H1 (cell line): Measurements from ENCODE around the gene MITF. TPM values are rescaled to one million over a fixed set of nuclear protein-coding genes. Genes with fewer than 3 reads are reported as not detected.

Experiments
- TAF7 ChIP-seq: optimal IDR thresholded peaks from 2 replicates; pipeline ENCODE3; 2011; ENCODE audit warnings: low read depth, mild to moderate bottlenecking, inconsistent platforms, low read length, moderate library complexity, borderline replicate concordance
- TBP ChIP-seq: IDR thresholded peaks from 2 replicates; pipeline ENCODE4 v1.6.1; 2011; ENCODE audit warnings: low read depth, low read length, improper control_type of control experiment
- polyA plus RNA-seq, 7 experiments: library from polyadenylated mRNA; depleted of rRNA in 3 of 7; stranded (reverse) in 5 of 7; unstranded in 2 of 7; fragments of >200 nt in 5 of 7; fragments of 200-250 nt in 2 of 7; gene quantifications; 1 replicate in 5 of 7; 2 replicates in 1 of 7; 4 replicates in 1 of 7; pipeline versions ENCODE4 v1.2.1 to v1.2.3, GENCODE V29; 2011 to 2013; ENCODE audit warnings: missing spikeins in 2 of 7, mixed read lengths in 2 of 7
- total RNA-seq: library from RNA; stranded (reverse); fragmentation: NEBNext Ultra II Directional; extraction: Animal tissue kit (Norgen Biotek cat#: 25700); gene quantifications from 2 replicates; pipeline ENCODE4 v1.2.1, GENCODE V29; 2021

Gene MITF
- total and polyA plus RNA-seq, 2 of the 8 experiments (the other 6 are each of a cell fraction or from before 2014, with no cell fraction given), result 0.53 to 1.4 TPM

DNA sequence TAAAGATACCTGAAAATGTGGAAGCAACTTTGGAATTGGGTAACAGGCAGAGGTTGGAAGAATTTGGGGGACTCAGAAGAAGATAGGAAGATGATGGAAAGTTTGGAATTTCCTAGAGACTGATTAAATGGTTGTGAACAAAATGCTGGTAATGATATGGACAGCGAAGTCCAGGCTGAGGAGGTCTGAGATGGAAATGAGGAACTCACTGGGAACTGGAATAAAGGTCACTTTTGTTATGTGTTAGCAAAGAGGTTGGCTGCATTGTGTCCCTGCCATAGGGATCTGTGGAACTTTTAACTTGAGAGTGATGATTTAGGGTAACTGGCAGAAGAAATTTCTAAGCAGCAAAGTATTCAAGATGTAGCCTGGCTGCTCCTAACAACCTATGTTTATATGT lies 13.0 kb downstream of the MITF start (continued):
- TF ChIP-seq TBP (no peak), TAF7 (no peak)
